Fibroblast of lung (primary cell): ENCODE results near the gene FUBP3.

Experiments used
- EZH2 ChIP-seq: IDR thresholded peaks from 2 replicates; pipeline ENCODE4 v1.5.1; 2012; ENCODE audit warnings: low read length, control low read depth, mild to moderate bottlenecking; ENCODE audit errors: missing control alignments
- TF ChIP-seq, protein P1 (sequence below), 2 donors: IDR thresholded peaks in 1 of 2; conservative IDR thresholded peaks in 1 of 2; 1 replicate in 1 of 2; 2 replicates in 1 of 2; pipeline ENCODE4 v1.5.1; 2011 to 2012; ENCODE audit warnings: low read length in 2 of 2, control low read depth in 1 of 2, inconsistent platforms in 1 of 2, low read depth in 1 of 2, mild to moderate bottlenecking in 1 of 2

DNA sequence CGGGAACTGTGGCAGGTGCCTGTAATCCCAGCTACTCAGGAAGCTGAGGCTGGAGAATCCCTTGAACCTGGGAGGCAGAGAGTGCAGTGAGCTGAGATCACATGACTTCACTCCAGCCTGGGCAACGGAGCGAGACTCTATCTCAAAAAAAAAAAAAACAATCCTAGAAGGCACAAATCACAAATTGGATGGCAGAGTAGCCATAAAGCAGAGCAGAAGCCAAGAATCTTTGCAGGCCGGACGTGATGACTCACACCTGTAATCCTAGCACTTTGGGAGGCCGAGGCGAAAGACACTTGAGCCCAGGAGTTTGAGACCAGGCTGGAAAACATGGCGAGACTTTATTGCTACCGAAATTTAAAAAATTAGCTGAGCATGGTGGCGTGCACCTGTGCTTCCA lies 9.2 kb upstream of the FUBP3 start:
- TF ChIP-seq, protein P1, sequence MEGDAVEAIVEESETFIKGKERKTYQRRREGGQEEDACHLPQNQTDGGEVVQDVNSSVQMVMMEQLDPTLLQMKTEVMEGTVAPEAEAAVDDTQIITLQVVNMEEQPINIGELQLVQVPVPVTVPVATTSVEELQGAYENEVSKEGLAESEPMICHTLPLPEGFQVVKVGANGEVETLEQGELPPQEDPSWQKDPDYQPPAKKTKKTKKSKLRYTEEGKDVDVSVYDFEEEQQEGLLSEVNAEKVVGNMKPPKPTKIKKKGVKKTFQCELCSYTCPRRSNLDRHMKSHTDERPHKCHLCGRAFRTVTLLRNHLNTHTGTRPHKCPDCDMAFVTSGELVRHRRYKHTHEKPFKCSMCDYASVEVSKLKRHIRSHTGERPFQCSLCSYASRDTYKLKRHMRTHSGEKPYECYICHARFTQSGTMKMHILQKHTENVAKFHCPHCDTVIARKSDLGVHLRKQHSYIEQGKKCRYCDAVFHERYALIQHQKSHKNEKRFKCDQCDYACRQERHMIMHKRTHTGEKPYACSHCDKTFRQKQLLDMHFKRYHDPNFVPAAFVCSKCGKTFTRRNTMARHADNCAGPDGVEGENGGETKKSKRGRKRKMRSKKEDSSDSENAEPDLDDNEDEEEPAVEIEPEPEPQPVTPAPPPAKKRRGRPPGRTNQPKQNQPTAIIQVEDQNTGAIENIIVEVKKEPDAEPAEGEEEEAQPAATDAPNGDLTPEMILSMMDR (conservative IDR thresholded peaks at IDR 0.05 in 1 of 2, IDR thresholded peaks at IDR 0.05 in 1 of 2; ENCODE audit: low read depth in 1 of 2, low read length in 2 of 2), result no peak
- no peak for TF ChIP-seq EZH2
